ENCODE results near the gene USP3.

The USP3 gene

GRCh38 chr15:63461230-63461985, 43.0 kb upstream of the USP3 start:
- TF ChIP-seq CTCF (conservative IDR thresholded peaks at IDR 0.05; ENCODE audit: low read depth, low read length) = peak; percentile 32
- DNase-seq (ENCODE audit: low read depth) = no peak
- H3K4me3 ChIP-seq (ENCODE audit: low read length) = no peak overlapping the region

DNA sequence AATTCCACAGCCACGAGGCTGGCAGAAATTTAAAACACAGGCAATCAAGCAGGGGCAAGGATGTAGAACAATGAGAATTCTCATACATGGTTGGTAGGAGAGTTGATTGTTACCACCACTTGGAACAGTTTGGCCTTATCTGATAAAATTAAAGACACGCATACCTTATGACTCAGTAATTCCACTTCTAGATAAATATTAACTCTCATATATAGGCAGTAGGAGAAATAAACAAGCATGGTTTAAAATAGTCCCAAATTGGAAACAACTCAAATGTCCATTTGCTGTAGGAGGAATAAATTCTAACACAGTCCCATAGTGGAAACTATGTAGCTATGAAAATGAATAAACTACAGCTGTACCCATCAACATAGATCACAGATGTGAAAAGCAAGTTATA, 42.3 kb upstream of the USP3 start:
- no peak for DNase-seq (ENCODE audit: low read depth)

DNA sequence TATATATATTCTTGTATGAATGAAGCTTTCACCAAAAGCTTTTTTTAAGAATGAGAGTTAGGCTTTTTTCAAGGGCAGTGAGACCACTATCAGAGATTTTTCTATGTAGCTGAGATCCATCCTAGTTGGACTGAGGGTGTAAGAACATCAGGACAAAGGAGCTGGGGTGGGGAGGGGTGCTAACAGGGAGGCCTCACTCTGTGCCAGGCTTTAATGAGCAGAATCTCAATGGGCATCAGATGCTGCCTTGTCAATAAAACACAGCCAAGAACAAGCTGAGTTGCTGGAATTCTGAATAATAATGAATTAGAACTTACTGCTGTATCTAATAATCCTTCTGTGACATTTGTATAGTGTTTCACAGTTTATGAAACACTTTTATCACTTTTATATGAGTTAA, 41.4 kb upstream of the USP3 start:
- H3K4me3 ChIP-seq (ENCODE audit: low read length) = no peak overlapping the region
- no peak for DNase-seq (ENCODE audit: low read depth)
- no peak for TF ChIP-seq CTCF (conservative IDR thresholded peaks at IDR 0.05; ENCODE audit: low read depth, low read length)

More for the DNA sequence above, 42.3 kb upstream of the USP3 start:
- TF ChIP-seq CTCF (conservative IDR thresholded peaks at IDR 0.05; ENCODE audit: low read depth, low read length) = no peak
- H3K4me3 ChIP-seq (ENCODE audit: low read length) = no peak overlapping the region

DNA sequence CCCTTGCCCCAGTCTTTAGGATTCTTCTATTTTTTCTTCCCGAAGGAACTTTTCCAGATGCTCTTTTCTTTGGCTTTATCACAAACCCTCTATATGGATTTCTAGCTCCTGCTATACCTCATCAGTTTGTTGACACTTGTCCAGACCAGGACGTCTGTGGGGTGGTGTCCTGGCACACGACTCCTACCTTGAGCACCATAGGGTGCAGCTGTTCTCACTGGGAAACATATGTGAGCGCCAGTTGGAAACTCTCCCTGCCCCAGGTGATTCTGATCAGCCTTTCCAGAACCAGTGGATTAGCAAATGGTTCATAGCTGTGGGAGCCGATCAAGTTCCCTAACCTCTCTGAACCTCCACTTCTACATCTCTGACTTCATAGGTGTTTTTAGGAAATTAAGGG, 40.6 kb upstream of the USP3 start:
- DNase-seq (ENCODE audit: low read depth) = no peak
- TF ChIP-seq CTCF (conservative IDR thresholded peaks at IDR 0.05; ENCODE audit: low read depth, low read length) = no peak
- H3K4me3 ChIP-seq (ENCODE audit: low read length) = no peak overlapping the region

GRCh38 chr15:63465104-63465503, 39.3 kb upstream of the USP3 start:
- TF ChIP-seq CTCF (conservative IDR thresholded peaks at IDR 0.05; ENCODE audit: low read depth, low read length) = no peak
- peak; percentile 70 for DNase-seq (ENCODE audit: low read depth)
- H3K4me3 ChIP-seq (ENCODE audit: low read length) = no peak overlapping the region

DNA sequence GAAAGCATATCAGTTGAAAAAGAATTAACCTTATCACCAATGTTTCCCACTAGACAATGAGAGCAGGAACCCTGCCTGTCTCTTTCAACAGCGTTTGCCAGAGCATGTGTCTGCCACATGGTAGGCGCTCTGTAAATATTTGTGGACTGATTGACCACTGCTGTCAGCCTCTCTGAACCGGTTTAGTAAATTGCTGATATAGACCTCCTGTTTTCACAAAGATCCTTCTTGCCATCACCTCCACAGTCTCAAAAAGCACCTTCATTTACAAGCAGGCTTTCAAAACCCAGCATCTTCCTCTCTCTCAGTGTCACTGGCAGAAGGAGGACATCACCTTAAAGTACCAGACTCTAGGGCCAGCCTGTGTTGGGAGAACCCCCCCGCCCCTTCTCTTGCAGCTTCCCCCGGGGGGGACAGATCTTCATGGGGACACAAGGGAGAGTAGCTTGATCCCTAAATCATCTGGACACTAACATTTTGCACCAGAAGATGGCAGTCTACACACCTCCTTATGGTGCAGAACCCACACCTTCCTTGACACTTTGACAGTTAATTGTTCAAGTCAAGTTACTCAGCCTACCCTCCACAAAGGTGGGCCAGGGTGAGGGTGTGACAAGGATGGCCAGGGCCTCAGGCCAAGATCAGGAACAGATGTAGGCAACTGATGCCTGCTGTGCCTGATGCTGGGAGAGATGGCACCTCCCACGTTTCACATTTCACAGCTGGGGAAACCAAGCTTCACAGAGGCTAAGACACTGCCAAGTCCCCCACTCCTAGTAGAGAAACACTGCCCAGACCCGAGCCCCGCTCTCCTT, 37.8 kb upstream of the USP3 start:
- TF ChIP-seq CTCF (conservative IDR thresholded peaks at IDR 0.05; ENCODE audit: low read depth, low read length) = peak; percentile 68
- H3K4me3 ChIP-seq (ENCODE audit: low read length) = no peak overlapping the region
- no peak for DNase-seq (ENCODE audit: low read depth)
